ENCODE data around the gene PAXIP1. TPM values are rescaled to one million over a fixed set of nuclear protein-coding genes. Genes with fewer than 3 reads are reported as not detected.

The PAXIP1 gene
- total RNA-seq, 1 experiment from 2014 or later = 15.3 TPM

DNA sequence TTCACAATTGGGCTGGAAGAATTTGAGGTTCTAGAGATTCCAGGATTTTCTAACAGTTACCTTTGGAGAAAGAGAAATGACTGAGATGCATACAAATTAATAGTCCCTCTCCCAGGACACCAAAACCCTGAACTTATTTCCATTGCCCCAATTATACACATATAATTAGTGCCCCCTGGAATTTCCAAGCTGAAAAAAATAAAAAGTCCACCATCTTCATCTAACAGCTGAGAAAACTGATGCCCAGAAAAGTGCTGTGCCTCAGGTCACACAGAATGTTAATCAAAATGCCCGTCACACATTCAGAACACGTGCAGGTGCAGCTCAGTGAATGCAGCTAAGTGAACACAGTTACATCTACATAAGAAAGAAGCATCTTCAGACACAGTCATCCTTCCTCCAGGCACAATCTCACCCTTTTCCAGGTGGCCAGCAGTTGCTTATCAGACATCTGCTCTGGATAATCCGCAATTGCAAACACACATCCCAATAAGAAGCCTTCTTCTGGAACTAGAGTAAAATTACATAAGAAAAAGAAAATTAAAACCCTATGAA, 35.4 kb downstream of the PAXIP1 start:
- H3K27ac ChIP-seq (ENCODE audit: low read length) = no peak overlapping the region

DNA sequence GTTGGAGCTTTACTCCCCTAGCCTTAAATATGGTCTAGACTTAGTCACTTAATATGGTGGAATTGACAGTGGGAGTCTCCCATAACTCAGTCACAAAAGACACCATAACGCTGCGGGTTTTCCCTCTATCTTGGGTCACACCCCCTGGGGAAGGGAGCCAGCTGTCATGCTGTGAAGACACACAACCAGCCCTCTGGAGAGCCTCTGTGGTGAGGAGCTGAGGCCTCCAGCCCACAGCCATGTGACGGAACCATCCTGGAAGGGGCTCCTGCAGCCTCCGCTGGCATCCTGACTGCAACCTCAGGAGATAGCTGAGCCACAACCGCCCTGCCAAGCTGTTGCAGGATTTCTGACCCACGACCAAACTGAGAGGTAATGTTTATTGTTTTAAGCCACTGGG, 37.9 kb downstream of the PAXIP1 start:
- ChIA-PET CTCF (interaction anchor here (0.5 kb wide), 1 partner anchor 635 kb away, joined by 5 read pairs; no protein-coding TSS in a partner anchor), POLR2A (ENCODE audit: unreplicated experiment) (no interaction called here)
- no peaks in the 10 kb centered on the region for H3K27me3 ChIP-seq (ENCODE audit: low read length)
- no peak for ATAC-seq
- no peaks in the 10 kb centered on the region for H3K9me2 ChIP-seq (replicated peaks; ENCODE audit: low read length)
- no peak for DNase-seq
- intact Hi-C loops (cut with micrococcal nuclease) = no loop called here
- H3K4me1 ChIP-seq (ENCODE audit: insufficient read depth, low read length) = no peaks in the 10 kb centered on the region
- H3K9ac ChIP-seq (ENCODE audit: low read length) = no peak overlapping the region
- H3F3A ChIP-seq (ENCODE audit: low read length, unreplicated experiment) = no peaks in the 10 kb centered on the region
- no peak overlapping the region for H3K4me2 ChIP-seq (ENCODE audit: low read length)
- H3K27ac ChIP-seq (ENCODE audit: low read length) = no peak overlapping the region
- H3K4me3 ChIP-seq (ENCODE audit: low read length) = no peak overlapping the region
- peaks cover 28% of the 10 kb centered on the region for H3K36me3 ChIP-seq (ENCODE audit: low read depth, low read length)
- TF ChIP-seq EZH2 (IDR thresholded peaks at IDR 0.05; ENCODE audit: low read length, unreplicated experiment) = no peak
- TF ChIP-seq EZH2phosphoT487 (IDR thresholded peaks at IDR 0.05; ENCODE audit: borderline replicate concordance, low read length) = no peak
- TF ChIP-seq, protein P1, sequence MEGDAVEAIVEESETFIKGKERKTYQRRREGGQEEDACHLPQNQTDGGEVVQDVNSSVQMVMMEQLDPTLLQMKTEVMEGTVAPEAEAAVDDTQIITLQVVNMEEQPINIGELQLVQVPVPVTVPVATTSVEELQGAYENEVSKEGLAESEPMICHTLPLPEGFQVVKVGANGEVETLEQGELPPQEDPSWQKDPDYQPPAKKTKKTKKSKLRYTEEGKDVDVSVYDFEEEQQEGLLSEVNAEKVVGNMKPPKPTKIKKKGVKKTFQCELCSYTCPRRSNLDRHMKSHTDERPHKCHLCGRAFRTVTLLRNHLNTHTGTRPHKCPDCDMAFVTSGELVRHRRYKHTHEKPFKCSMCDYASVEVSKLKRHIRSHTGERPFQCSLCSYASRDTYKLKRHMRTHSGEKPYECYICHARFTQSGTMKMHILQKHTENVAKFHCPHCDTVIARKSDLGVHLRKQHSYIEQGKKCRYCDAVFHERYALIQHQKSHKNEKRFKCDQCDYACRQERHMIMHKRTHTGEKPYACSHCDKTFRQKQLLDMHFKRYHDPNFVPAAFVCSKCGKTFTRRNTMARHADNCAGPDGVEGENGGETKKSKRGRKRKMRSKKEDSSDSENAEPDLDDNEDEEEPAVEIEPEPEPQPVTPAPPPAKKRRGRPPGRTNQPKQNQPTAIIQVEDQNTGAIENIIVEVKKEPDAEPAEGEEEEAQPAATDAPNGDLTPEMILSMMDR (conservative IDR thresholded peaks at IDR 0.05; ENCODE audit: low read depth, low read length) = no peak
- H3K79me2 ChIP-seq (ENCODE audit: low read length) = no peaks in the 10 kb centered on the region
- H4K20me1 ChIP-seq (ENCODE audit: low read length) = no peaks in the 10 kb centered on the region
- H2AFZ ChIP-seq (ENCODE audit: low read length) = no peak overlapping the region
- no peaks in the 10 kb centered on the region for H3K9me3 ChIP-seq (ENCODE audit: low read length)
- no TSS peak for BruUV-seq (replicated peaks)

More for the DNA sequence above, 35.4 kb downstream of the PAXIP1 start:
- ChIA-PET POLR2A (ENCODE audit: unreplicated experiment) (no interaction called here), CTCF (no interaction called here)
- no peaks in the 10 kb centered on the region for H3K27me3 ChIP-seq (ENCODE audit: low read length)
- no peaks in the 10 kb centered on the region for H3F3A ChIP-seq (ENCODE audit: low read length, unreplicated experiment)
- ATAC-seq = no peak
- no peaks in the 10 kb centered on the region for H3K79me2 ChIP-seq (ENCODE audit: low read length)
- no peaks in the 10 kb centered on the region for H3K4me1 ChIP-seq (ENCODE audit: insufficient read depth, low read length)
- H4K20me1 ChIP-seq (ENCODE audit: low read length) = no peaks in the 10 kb centered on the region
- no peak overlapping the region for H3K4me3 ChIP-seq (ENCODE audit: low read length)
- TF ChIP-seq, protein P1 (conservative IDR thresholded peaks at IDR 0.05; ENCODE audit: low read depth, low read length) = no peak
- TF ChIP-seq EZH2 (IDR thresholded peaks at IDR 0.05; ENCODE audit: low read length, unreplicated experiment) = no peak
- no peak for TF ChIP-seq EZH2phosphoT487 (IDR thresholded peaks at IDR 0.05; ENCODE audit: borderline replicate concordance, low read length)
- H2AFZ ChIP-seq (ENCODE audit: low read length) = no peak overlapping the region
- no TSS peak for BruUV-seq (replicated peaks)
- H3K9me3 ChIP-seq (ENCODE audit: low read length) = no peaks in the 10 kb centered on the region
- H3K36me3 ChIP-seq (ENCODE audit: low read depth, low read length) = peaks cover 17% of the 10 kb centered on the region
- H3K9me2 ChIP-seq (replicated peaks; ENCODE audit: low read length) = no peaks in the 10 kb centered on the region
- H3K9ac ChIP-seq (ENCODE audit: low read length) = no peak overlapping the region
- no peak for DNase-seq
- no peak overlapping the region for H3K4me2 ChIP-seq (ENCODE audit: low read length)
- intact Hi-C loops (cut with micrococcal nuclease) = no loop called here

DNA sequence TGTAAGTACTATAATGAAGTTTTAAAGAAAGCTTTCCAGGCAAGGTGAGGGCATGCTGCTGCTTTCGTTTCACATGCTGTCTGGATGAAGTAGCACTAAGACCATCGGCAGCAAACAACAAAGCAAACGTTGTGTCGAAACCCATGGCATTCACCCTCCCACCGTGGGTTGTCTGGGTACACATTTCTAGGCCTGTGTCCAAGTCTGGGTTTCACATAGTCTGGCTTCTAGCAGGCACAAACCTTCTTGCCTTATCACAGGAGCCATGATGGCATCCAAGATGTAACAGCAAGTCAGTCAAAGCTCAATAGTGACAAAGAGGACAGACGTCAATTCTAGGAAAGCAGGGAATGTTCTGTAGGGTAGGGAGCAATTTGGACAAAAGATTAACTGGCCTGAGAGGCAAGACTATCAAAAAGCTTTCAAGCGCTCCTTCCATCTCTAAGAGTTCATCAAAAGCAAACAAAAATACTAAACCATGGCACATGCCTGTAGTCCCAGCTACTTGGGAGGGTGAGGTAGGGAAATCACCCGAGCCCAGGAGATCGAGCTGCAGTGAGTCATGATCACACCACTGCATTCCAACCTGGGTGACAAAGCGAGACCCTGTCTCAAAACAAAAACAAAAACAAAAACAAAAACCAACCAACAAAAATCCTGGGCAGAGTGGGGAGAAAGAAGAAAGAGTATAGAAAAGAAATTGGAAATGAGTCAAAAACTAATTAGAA, 42.7 kb downstream of the PAXIP1 start:
- H3K9ac ChIP-seq (ENCODE audit: low read length) = no peak overlapping the region
- H3K79me2 ChIP-seq (ENCODE audit: low read length) = no peaks in the 10 kb centered on the region
- no peak overlapping the region for H3K4me2 ChIP-seq (ENCODE audit: low read length)
- ChIA-PET POLR2A (ENCODE audit: unreplicated experiment) (no interaction called here), CTCF (no interaction called here)
- intact Hi-C loops (cut with micrococcal nuclease) = no loop called here
- TF ChIP-seq EZH2 (IDR thresholded peaks at IDR 0.05; ENCODE audit: low read length, unreplicated experiment) (no peak), EZH2phosphoT487 (IDR thresholded peaks at IDR 0.05; ENCODE audit: borderline replicate concordance, low read length) (no peak)
- TF ChIP-seq, protein P1 (conservative IDR thresholded peaks at IDR 0.05; ENCODE audit: low read depth, low read length) = no peak
- H3K27ac ChIP-seq (ENCODE audit: low read length) = no peak overlapping the region
- ATAC-seq (no peak), DNase-seq (no peak)
- peaks cover 31% of the 10 kb centered on the region for H3K36me3 ChIP-seq (ENCODE audit: low read depth, low read length)
- H3F3A ChIP-seq (ENCODE audit: low read length, unreplicated experiment) = no peaks in the 10 kb centered on the region
- no peak overlapping the region for H3K4me3 ChIP-seq (ENCODE audit: low read length)
- no TSS peak for BruUV-seq (replicated peaks)
- no peak overlapping the region for H2AFZ ChIP-seq (ENCODE audit: low read length)
- H3K9me3 ChIP-seq (ENCODE audit: low read length) = no peaks in the 10 kb centered on the region
- H3K4me1 ChIP-seq (ENCODE audit: insufficient read depth, low read length) = no peaks in the 10 kb centered on the region
- H3K27me3 ChIP-seq (ENCODE audit: low read length) = no peaks in the 10 kb centered on the region
- no peaks in the 10 kb centered on the region for H4K20me1 ChIP-seq (ENCODE audit: low read length)
- no peaks in the 10 kb centered on the region for H3K9me2 ChIP-seq (replicated peaks; ENCODE audit: low read length)

Measured in PC-3 (cell line).